B cell (primary cell): ENCODE measurements around the gene GCN1. TPM values are rescaled to one million over a fixed set of nuclear protein-coding genes. Genes with fewer than 3 reads are reported as not detected.

Experiments
- ATAC-seq: fragments of 200-7000 bp; cut with Tn5 transposase; one replicate; pipeline ENCODE4 v1.10.0; 2021; ENCODE audit warnings: low read depth, mild to moderate bottlenecking, moderate number of reproducible peaks, moderate library complexity
- CTCF ChIA-PET: fragments of 350-600 bp; sonication (Branson Sonifier 250); formaldehyde crosslinking; loops from one replicate; lab custom pipeline; 2021; ENCODE audit warnings: antibody characterized with exemption, inconsistent platforms; lab: Charles Lee
- POLR2A ChIA-PET: fragments of 350-600 bp; sonication (Branson Sonifier 250); formaldehyde crosslinking; loops from one replicate; lab custom pipeline; 2021; ENCODE audit warnings: antibody characterized with exemption; lab: Charles Lee
- DNase-seq: peaks from one replicate; pipeline ENCODE4 v3.0.0; 2013
- H2AFZ ChIP-seq: 2 replicates; pipeline ENCODE4 v1.6.1; 2012; ENCODE audit warnings: mild to moderate bottlenecking, low read depth, low read length; ENCODE audit not compliant: insufficient read depth, poor library complexity, severe bottlenecking
- H3K27ac ChIP-seq, 2 donors: 1 replicate in 1 of 2; 2 replicates in 1 of 2; pipeline ENCODE4 v1.5.1; 2012 to 2013; ENCODE audit warnings: low read length in 2 of 2, mild to moderate bottlenecking in 2 of 2, moderate library complexity in 1 of 2
- H3K27me3 ChIP-seq, 4 experiments: fragments of 200-600 bp in 1 of 4; sonication (generic) in 1 of 4; replicated peaks in 1 of 4; 1 replicate in 2 of 4; 2 replicates in 2 of 4; pipeline versions ENCODE4 v1.6.1 to v1.7.0; 2013 to 2016; ENCODE audit warnings: low read length in 3 of 4, mild to moderate bottlenecking in 2 of 4, mixed read lengths in 1 of 4, moderate library complexity in 1 of 4; ENCODE audit not compliant: insufficient read depth in 4 of 4, control insufficient read depth in 3 of 4; ENCODE audit errors: control extremely low read depth in 1 of 4
- H3K36me3 ChIP-seq, 2 experiments: replicated peaks in 1 of 2; 1 replicate in 1 of 2; 2 replicates in 1 of 2; pipeline versions ENCODE4 v1.6.1 to v1.7.1; 2013; ENCODE audit warnings: low read length in 1 of 2; ENCODE audit not compliant: insufficient read depth in 2 of 2, control insufficient read depth in 1 of 2; ENCODE audit errors: control extremely low read depth in 1 of 2, extremely low read depth in 1 of 2
- H3K4me1 ChIP-seq, 2 donors: fragments of 200-600 bp in 1 of 2; sonication (generic) in 1 of 2; 1 replicate in 1 of 2; 2 replicates in 1 of 2; pipeline versions ENCODE4 v1.5.1 to v1.6.1; 2013 to 2017; ENCODE audit warnings: low read length in 2 of 2; ENCODE audit not compliant: control insufficient read depth in 2 of 2, insufficient read depth in 2 of 2
- H3K4me2 ChIP-seq: replicated peaks from 2 replicates; pipeline ENCODE3; 2012; ENCODE audit warnings: mild to moderate bottlenecking, low read depth, low read length; ENCODE audit not compliant: poor library complexity, severe bottlenecking
- H3K4me3 ChIP-seq, 5 experiments: fragments of 200-600 bp in 1 of 5; sonication (generic) in 1 of 5; 1 replicate in 3 of 5; 2 replicates in 2 of 5; pipeline versions ENCODE4 v1.5.1 to v1.7.0; 2011 to 2016; ENCODE audit warnings: low read length in 4 of 5, mild to moderate bottlenecking in 4 of 5, low read depth in 2 of 5, control low read depth in 1 of 5, moderate library complexity in 1 of 5; ENCODE audit not compliant: insufficient read depth in 1 of 5; ENCODE audit errors: control extremely low read depth in 1 of 5, extremely low read depth in 1 of 5
- H3K79me2 ChIP-seq: fragments of 200-600 bp; sonication (generic); one replicate; pipeline ENCODE4 v1.6.0; 2016; ENCODE audit warnings: low read length; ENCODE audit not compliant: control insufficient read depth, insufficient read depth
- H3K9ac ChIP-seq: fragments of 200-600 bp; sonication (generic); 2 replicates; pipeline ENCODE4 v1.6.1; 2017; ENCODE audit warnings: mild to moderate bottlenecking, low read length, moderate library complexity
- H3K9me3 ChIP-seq, 3 donors: one replicate each; pipeline versions ENCODE4 v1.6.1 to v1.7.1; 2013; ENCODE audit warnings: low read length in 2 of 3; ENCODE audit not compliant: control insufficient read depth in 2 of 3, insufficient read depth in 1 of 3; ENCODE audit errors: control extremely low read depth in 1 of 3
- H4K20me1 ChIP-seq: 2 replicates; pipeline ENCODE4 v1.6.0; 2012; ENCODE audit warnings: mild to moderate bottlenecking, low read length; ENCODE audit not compliant: insufficient read depth, control insufficient read depth, poor library complexity, severe bottlenecking
- H3K27ac Mint-ChIP-seq: one replicate; pipeline ENCODE4 v1.8.0; 2021; ENCODE audit warnings: mixed read lengths
- H3K27me3 Mint-ChIP-seq: one replicate; pipeline ENCODE4 v1.8.0; 2021; ENCODE audit warnings: mixed read lengths
- H3K4me1 Mint-ChIP-seq: one replicate; pipeline ENCODE4 v1.8.0; 2021; ENCODE audit warnings: mixed read lengths
- H3K4me3 Mint-ChIP-seq: one replicate; pipeline ENCODE4 v1.8.0; 2021; ENCODE audit warnings: mixed read lengths
- H3K9me3 Mint-ChIP-seq: one replicate; pipeline ENCODE4 v1.8.0; 2022; ENCODE audit warnings: mixed read lengths; ENCODE audit not compliant: insufficient read depth
- EZH2 ChIP-seq: IDR thresholded peaks from 2 replicates; pipeline ENCODE4 v1.6.1; 2012; ENCODE audit warnings: borderline replicate concordance, low read depth, mild to moderate bottlenecking, moderate library complexity, low read length; ENCODE audit not compliant: insufficient read depth, poor library complexity, severe bottlenecking
- WGBS: methylation state at CpG from one replicate; pipeline ENCODE4 v1.1.5; 2013; ENCODE audit warnings: missing lambda C conversion rate; ENCODE audit not compliant: insufficient coverage; 5-methylcytosine and 5-hydroxymethylcytosine counted together
- intact Hi-C: fragments of 100-400 bp; cut with micrococcal nuclease; formaldehyde crosslinking; loops from one replicate; pipeline ENCODE4 v1.10.0; 2022
- polyA plus RNA-seq: library from polyadenylated mRNA; depleted of rRNA; stranded (reverse); fragments of >200 nt; gene quantifications from 2 replicates; pipeline ENCODE4 v1.2.3, GENCODE V29; 2012
- total RNA-seq, 2 donors: library from RNA; stranded (reverse); fragments of 120-200 nt in 1 of 2; gene quantifications; 1 replicate in 1 of 2; 2 replicates in 1 of 2; pipeline versions ENCODE4 v1.2.3 to v1.2.4, GENCODE V29; 2013 to 2022
- TF ChIP-seq, protein P1 (sequence below): fragments of 200-600 bp; IDR thresholded peaks from one replicate; pipeline ENCODE4 v1.8.0; 2022; ENCODE audit warnings: antibody characterized with exemption, mild to moderate bottlenecking

GCN1 gene
- total and polyA plus RNA-seq, 2 donors (not counting 1 experiment from before 2014, with no cell fraction given): 41.3 to 127 TPM

DNA sequence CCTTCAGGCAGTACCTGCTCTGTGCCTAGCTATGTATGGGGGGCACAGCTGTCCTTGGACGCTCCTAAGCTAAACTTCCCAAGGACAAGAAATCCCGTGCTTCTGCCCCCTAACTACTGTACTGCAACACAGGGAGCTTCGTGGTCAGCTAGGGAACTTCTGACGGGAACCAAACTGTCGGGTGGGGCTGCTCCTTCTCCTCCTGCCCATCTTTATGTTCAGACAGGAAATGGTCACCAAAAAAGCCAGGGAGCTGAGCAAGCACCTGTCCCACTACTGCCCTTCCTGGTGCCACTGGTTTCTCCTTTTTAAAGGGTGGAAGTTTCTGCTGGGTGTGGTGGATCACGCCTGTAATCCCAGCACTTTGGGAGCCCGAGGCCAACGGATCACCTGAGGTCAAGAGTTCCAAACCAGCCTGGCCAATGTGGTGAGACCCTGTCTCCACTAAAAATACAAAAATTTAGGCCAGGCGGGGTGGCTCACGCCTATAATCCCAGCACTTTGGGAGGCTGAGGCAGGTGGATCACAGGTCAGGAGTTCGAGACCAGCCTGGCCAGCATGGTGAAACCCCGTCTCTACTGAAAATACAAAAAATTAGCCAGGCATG, 44.4 kb upstream of the GCN1 start:
- no peak overlapping the region for H3K4me2 ChIP-seq
- DNase-seq (no peak), ATAC-seq (no peak)
- CTCF ChIA-PET: interaction anchor here (1.1 to 7.2 kb wide), 2 partner anchors 11 to 26 kb away, joined by 3 to 48 read pairs; partner anchors contain the start of gene PXN
- no peaks in the 10 kb centered on the region for H3K79me2 ChIP-seq
- no peak overlapping the region for H2AFZ ChIP-seq
- peaks cover 70% of the 10 kb centered on the region for H3K27me3 Mint-ChIP-seq
- H3K27me3 ChIP-seq: peaks cover 0 to 90% (median 47%) of the 10 kb centered on the region in 4 experiments
- peaks cover 3% of the 10 kb centered on the region for H3K4me1 Mint-ChIP-seq
- TF ChIP-seq EZH2: no peak
- TF ChIP-seq, protein P1, sequence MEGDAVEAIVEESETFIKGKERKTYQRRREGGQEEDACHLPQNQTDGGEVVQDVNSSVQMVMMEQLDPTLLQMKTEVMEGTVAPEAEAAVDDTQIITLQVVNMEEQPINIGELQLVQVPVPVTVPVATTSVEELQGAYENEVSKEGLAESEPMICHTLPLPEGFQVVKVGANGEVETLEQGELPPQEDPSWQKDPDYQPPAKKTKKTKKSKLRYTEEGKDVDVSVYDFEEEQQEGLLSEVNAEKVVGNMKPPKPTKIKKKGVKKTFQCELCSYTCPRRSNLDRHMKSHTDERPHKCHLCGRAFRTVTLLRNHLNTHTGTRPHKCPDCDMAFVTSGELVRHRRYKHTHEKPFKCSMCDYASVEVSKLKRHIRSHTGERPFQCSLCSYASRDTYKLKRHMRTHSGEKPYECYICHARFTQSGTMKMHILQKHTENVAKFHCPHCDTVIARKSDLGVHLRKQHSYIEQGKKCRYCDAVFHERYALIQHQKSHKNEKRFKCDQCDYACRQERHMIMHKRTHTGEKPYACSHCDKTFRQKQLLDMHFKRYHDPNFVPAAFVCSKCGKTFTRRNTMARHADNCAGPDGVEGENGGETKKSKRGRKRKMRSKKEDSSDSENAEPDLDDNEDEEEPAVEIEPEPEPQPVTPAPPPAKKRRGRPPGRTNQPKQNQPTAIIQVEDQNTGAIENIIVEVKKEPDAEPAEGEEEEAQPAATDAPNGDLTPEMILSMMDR: no peak
- no peaks in the 10 kb centered on the region for H4K20me1 ChIP-seq
- intact Hi-C loops: no loop called here
- H3K27ac Mint-ChIP-seq: no peak overlapping the region
- H3K9ac ChIP-seq: no peak overlapping the region
- H3K9me3 Mint-ChIP-seq: no peaks in the 10 kb centered on the region
- no peaks in the 10 kb centered on the region for H3K36me3 ChIP-seq
- POLR2A ChIA-PET: interaction anchor here (0.6 to 0.7 kb wide), 2 partner anchors 22 to 427 kb away, joined by 3 read pairs; no protein-coding TSS in a partner anchor
- H3K4me1 ChIP-seq: no peaks in the 10 kb centered on the region
- H3K9me3 ChIP-seq: peaks cover 0 to 3% (median 0%) of the 10 kb centered on the region in 3 donors
- H3K27ac ChIP-seq: no peak overlapping the region
- H3K4me3 ChIP-seq: no peak overlapping the region
- WGBS: 76% methylated on average over 10 of the region's 12 CpGs
- H3K4me3 Mint-ChIP-seq: no peak overlapping the region

- intact Hi-C loops: no loop called here
- peaks cover 8% of the 10 kb centered on the region for H3K4me1 Mint-ChIP-seq
- Histone ChIP-seq H4K20me1 (no peaks in the 10 kb centered on the region), H3K27ac (no peak overlapping the region), H3K4me1 (no peaks in the 10 kb centered on the region), H3K9ac (no peak overlapping the region), H3K79me2 (no peaks in the 10 kb centered on the region), H3K4me3 (no peak overlapping the region), H3K4me2 (no peak overlapping the region), H3K27me3 (peaks cover 0 to 91% (median 48%) of the 10 kb centered on the region in 4 experiments), H3K9me3 (peaks cover 0 to 3% (median 0%) of the 10 kb centered on the region in 3 donors), H2AFZ (no peak overlapping the region), H3K36me3 (no peaks in the 10 kb centered on the region)
- DNase-seq (no peak), ATAC-seq (no peak)
- H3K4me3 Mint-ChIP-seq: no peak overlapping the region
- ChIA-PET POLR2A (interaction anchor here (0.7 kb wide), 1 partner anchor 23 kb away, joined by 3 read pairs; no protein-coding TSS in a partner anchor), CTCF (interaction anchor here (1.1 to 7.2 kb wide), 2 partner anchors 10 to 27 kb away, joined by 3 to 48 read pairs; partner anchors contain the start of gene PXN)
- H3K9me3 Mint-ChIP-seq: no peaks in the 10 kb centered on the region
- H3K27me3 Mint-ChIP-seq: peaks cover 72% of the 10 kb centered on the region
- H3K27ac Mint-ChIP-seq: no peak overlapping the region
- TF ChIP-seq, protein P1: no peak
- no peak for TF ChIP-seq EZH2
- WGBS: 11% methylated on average over 5 of the region's 9 CpGs
Observed at GRCh38 chr12:120238217-120238616, 43.7 kb upstream of the GCN1 start.
